H4 (cell line): Measurements from ENCODE around the gene CCNI. TPM values are rescaled to one million over a fixed set of nuclear protein-coding genes. Genes with fewer than 3 reads are reported as not detected.
"Not testable (repeated sequence)": the region's sequence is repeated elsewhere in the genome, so short reads cannot be mapped to it uniquely, and the experiment has no call there.

Experiments
- DNase-seq: peaks from one replicate; pipeline ENCODE4 v3.0.0-alpha.2; 2015; ENCODE audit warnings: low spot score
- total RNA-seq: library from RNA; depleted of rRNA; stranded (reverse); fragments of >200 nt; shearing (Covaris generic); gene quantifications from 2 replicates; pipeline ENCODE4 v1.2.3, GENCODE V29; 2014

The CCNI gene
- total RNA-seq, 1 experiment from 2014 or later, result 133 TPM

DNA sequence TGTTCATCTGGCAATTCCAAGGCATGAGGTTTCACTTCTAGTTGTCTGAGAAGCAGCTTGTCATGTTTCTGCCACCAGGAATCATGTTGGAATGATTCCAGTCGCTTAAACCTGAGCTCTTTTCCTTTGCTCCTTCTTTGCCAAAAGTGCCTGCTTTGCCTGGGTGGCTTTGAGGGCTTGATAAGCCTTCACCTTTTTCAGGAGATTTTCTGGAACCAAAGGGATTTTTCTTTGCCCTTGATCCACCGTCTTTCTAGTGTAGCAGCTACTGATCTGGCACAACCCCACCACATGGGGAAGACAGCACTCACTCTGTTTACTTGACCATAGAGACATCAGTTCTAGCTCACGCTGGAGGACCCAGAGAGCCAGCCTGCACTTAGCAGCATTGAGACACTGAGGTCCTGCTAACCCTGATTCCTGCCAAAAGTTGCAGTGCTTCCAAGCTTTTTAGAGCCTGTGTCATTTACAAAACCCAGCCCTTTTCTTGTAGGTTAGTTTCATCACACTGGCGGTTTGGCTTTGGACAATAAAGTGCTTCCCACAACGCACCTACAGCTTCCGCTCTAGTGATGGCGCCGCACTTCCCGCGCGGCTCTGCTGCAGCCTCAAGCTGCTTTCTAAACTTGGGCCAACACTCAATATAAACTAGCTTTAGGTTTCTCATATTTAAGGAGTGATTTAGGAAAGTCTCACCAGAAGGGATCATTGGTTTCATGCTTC lies 7.3 kb upstream of the CCNI start:
- DNase-seq, result no peak

DNA sequence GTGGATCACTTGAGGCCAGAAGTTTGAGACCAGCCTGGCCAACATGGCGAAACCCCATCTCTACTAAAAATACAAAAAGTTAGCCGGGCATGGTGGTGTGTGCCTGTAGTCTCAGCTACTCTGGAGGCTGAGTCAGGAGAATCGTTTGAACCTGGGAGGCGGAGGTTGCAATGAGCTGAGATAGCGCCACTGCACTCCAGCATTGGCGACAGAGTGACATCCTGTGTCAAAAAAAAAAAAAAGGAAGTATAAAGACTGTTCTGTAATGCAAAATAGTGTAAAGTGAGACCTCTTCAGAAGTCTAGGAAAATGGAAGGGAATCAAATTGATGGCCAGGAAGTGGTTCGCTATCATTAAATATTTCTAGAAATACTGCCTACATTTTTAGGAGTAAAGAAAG lies 5.0 kb upstream of the CCNI start:
- not testable (repeated sequence) for DNase-seq

DNA sequence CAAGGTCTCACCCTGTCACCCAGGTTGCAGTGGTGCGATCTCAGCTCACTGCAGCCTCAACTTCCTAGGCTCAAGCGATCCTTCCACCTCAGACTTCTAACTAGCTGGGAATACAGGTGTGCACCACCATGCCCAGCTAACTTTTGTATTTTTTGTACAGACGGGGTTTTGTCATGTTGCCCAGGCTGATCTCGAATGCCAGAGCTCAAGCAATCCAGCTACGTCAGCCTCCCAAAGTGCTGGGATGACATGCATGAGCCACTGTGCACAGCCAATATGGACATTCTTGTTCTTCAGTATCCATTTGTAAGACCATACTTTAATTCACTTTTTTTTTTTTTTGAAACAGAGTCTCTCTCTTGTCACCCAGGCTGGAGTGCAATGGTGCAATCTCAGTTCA lies 3.5 kb upstream of the CCNI start:
- DNase-seq, result no peak

- DNase-seq, result no peak
Measured at GRCh38 chr4:77078401-77078800, 2.6 kb upstream of the CCNI start.

- DNase-seq, result no peak
Measured at GRCh38 chr4:77076889-77077635, 1.3 kb upstream of the CCNI start.

DNA sequence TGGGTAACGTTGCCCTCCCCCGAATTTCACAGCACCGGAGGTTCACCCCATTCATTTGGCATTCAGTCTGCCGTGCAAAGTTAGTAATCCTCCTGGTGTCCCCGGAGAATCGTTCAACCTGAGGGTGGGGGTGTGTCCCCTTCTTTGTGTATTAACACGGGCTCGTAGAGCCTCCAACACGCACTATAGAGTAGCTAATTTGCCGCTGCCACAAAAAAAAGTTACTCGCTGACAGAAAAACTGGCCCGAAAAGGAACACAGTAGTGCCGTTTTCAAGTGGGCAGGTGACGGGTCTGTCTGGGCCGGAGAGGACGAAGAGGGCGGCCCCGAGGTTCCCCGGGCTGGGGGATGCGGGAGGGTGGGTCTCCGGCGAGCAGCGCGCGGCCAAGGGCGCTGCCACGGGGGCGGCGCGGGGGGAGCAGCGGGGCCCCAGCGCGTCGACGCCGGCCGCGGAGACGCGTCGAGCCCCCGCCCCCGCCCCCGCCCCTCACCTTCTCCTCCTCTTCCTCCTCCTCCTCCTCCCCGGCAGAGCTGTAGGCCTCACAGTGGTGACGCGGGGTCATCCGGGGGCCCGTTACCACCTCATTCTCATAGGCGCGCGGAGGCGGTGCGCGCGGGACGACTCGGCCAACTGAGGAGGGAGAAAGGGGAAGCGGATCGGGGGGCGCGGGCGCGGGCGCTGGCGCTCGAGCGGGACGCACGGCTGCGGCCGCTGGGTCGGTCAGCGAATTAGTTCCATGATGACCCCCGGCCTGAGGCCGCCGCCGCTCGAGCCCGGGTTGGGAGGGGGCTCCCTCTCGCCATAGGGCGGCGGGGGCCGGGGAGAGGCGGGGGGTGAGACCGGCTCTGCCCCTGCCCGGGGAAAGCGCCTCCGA lies 571 bp downstream of the CCNI start:
- peak; percentile 60 for DNase-seq

DNA sequence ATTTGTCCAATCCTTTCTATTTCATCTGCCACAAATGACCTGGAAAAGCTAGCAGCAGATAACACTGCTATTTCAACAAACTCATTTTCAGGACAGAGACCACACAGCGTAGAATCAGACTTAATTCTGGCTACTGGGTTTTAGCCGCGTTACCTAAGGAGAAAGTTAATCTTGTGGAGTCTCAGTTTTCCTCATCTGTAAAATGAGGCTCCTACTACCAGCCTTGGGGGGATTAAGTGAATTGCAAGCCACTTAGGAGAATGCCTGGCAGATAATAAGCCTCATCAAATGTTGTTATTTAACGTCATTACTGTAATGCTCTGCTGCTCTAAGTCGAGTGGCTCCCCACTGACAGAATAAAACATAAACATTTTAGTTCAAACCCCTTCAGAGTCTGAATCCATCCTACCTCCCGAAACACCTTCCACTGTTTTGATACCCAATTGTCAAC lies 1.4 kb downstream of the CCNI start:
- DNase-seq, result no peak

DNA sequence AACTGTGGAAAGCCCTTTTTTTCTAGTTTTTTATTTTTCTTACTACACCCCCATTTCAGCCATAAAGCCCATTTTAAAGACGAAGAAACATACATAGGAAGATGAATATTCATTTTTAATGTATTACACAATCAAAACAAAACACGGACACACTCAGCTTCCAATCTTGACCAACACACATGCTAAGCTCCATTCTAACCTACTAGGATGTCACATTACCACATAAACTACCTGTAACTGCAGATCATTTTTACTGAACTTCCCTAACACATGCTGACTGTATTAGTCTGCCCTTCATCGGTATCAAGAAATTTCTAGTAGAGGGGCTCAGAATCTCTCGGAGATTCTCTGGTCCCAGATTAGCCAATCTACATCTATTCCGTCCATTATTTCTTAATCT lies 1.8 kb downstream of the CCNI start:
- no peak for DNase-seq

DNA sequence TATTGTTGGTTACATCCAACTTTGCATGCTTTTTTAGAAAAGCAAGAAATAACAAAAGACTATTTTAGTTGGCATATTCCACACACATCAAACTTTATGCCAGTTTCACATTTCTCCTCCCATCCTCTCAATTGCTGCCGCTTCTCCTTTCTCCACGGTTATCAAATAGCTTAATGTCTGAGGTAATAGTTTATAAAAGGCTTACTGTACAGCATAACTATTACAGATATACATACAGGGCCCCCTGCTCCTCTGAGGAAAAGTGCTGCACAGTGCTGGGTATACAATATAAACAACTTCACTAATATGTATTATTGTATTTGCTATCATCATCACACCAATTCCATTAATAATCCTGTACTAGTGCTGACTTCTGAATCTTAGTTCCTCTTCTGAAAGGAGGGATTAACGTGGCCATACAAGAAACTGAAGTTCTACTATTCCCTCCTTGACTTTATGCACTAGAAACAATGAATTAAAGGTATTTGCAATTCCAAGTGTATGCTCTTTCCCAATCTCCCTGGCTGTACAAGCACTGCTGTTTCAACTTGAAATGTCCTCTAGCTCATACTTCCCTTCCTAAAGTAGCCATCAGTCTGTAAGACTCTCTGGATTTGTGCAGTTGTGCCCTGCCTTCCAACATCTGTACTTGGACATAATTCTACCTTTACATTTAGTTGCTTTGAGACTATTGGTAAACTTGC lies 2.5 kb downstream of the CCNI start:
- no peak for DNase-seq

- no peak for DNase-seq
Measured at GRCh38 chr4:77072195-77072753, 3.5 kb downstream of the CCNI start.

DNA sequence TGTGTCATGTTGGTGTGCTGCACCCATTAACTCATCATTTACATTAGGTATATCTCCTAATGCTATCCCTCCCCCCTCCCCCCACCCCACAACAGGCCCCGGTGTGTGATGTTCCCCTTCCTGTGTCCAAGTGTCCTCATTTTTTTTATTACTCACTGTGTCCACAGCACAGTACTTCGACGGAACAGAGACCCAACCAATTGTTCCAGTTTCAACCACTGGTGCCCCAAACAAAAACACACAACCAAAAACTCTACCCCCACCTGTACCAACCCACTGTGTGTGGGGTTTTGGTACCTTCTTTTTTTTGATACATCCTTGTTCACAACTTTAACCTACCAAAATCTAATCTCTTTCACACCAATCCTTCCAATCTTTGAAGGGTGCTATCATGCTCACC lies 6.3 kb downstream of the CCNI start:
- not testable (repeated sequence) for DNase-seq

- DNase-seq, result no peak
Measured at GRCh38 chr4:77065382-77065781, 10.4 kb downstream of the CCNI start.

- DNase-seq, result no peak
Measured at GRCh38 chr4:77062856-77063255, 12.9 kb downstream of the CCNI start.

- DNase-seq, result peak; percentile 41
Measured at GRCh38 chr4:77052352-77052751, 23.4 kb downstream of the CCNI start.

GRCh38 chr4:77050962-77051361 lies 24.8 kb downstream of the CCNI start:
- no peak for DNase-seq

- peak; percentile 16 for DNase-seq
Measured at GRCh38 chr4:77047037-77047436, 28.8 kb downstream of the CCNI start.

DNA sequence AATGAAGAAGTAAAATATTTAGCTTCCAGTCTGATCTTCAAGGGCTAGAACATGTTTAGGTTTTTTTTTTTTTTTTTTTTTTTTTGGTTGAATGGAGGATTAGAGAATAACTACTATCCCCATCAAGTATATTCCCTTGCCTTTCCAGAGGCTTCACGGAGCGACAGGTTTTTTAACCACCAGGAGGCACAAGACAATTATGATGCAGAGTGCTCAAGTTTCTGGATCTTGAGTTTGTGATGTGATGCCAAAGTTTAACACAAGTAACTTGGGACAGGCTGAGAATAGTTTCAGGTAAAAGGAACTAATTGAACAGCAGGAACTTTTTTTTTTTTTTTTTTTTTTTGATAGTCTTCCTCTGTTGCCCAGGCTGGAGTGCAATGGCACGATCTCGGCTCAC lies 30.3 kb downstream of the CCNI start:
- no peak for DNase-seq

DNA sequence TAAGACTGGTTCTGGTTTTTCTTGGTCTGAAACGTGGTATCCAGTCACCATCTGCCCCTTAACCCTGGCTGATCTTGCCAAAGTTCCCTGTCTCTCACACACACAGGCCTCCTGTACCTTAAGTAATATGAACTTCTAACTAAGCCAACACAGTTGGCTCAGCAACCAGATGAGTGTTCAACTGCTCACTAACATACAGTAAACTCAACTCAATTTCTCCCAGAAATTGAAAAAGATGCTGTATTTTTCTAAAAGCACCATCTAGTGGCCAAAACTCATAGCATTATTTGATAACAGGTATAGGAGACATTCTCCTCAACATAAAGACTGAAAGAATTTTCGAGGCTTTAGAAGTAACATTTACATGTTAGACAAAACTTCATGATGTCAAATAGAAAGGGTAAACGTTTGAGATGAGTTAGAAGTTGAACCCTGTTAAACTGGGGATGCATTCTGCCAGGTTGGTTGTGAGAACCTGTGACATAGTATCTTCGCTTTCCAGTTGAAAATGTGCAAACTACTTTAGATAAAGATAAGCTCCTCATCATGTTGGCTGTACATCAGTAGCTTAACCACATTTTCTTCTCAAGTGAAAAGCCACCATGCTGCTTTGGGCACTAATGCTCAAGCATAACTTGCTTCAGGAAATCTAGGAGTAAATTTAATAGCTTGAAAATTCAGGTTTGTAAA lies 31.2 kb downstream of the CCNI start:
- DNase-seq, result peak; percentile 19

- DNase-seq, result no peak
Measured at GRCh38 chr4:77043507-77044136, 32.2 kb downstream of the CCNI start.
